Lower lobe of right lung (tissue), 2 donors: ENCODE measurements around the gene SASH1. TPM values are rescaled to one million over a fixed set of nuclear protein-coding genes. Genes with fewer than 3 reads are reported as not detected.
"Not testable (repeated sequence)": the region's sequence is repeated elsewhere in the genome, so short reads cannot be mapped to it uniquely, and the experiment has no call there.

Experiments
- ATAC-seq, 2 donors: fragments of 200-7000 bp; cut with Tn5 transposase; one replicate each; pipeline ENCODE4 v1.9.1; 2020 to 2022; ENCODE audit warnings: mild to moderate bottlenecking in 2 of 2, moderate library complexity in 2 of 2
- DNase-seq: peaks from one replicate; pipeline ENCODE4 v3.0.0-alpha.2; 2020
- H3K27ac ChIP-seq: fragments of 200-600 bp; one replicate; pipeline ENCODE4 v1.8.0; 2022
- H3K27me3 ChIP-seq: fragments of 200-600 bp; one replicate; pipeline ENCODE4 v1.8.0; 2022; ENCODE audit warnings: low read depth
- H3K36me3 ChIP-seq: fragments of 200-600 bp; one replicate; pipeline ENCODE4 v1.8.0; 2022; ENCODE audit warnings: mild to moderate bottlenecking
- H3K4me1 ChIP-seq: fragments of 200-600 bp; one replicate; pipeline ENCODE4 v1.8.0; 2022
- H3K4me3 ChIP-seq: fragments of 200-600 bp; one replicate; pipeline ENCODE4 v1.8.0; 2022; ENCODE audit warnings: mild to moderate bottlenecking
- H3K9me3 ChIP-seq: fragments of 200-600 bp; one replicate; pipeline ENCODE4 v1.8.0; 2022
- intact Hi-C: fragments of 100-400 bp; cut with DNase I; formaldehyde crosslinking; loops from one replicate; pipeline ENCODE4 v1.11.0; 2022
- total RNA-seq: library from RNA; stranded (reverse); fragmentation: NEBNext Ultra II Directional; extraction: Animal tissue kit (Norgen Biotek cat#: 25700); gene quantifications from one replicate; pipeline ENCODE4 v1.2.1, GENCODE V29; 2021
- TF ChIP-seq, protein P1 (sequence below): fragments of 200-600 bp; IDR thresholded peaks from one replicate; pipeline ENCODE4 v1.8.0; 2022; ENCODE audit warnings: antibody characterized with exemption, mild to moderate bottlenecking
- donor health status: DM: no; HTN: yes; CAD: no; lungs with severe emphysema.

SASH1 gene
- total RNA-seq, 1 donor from 2014 or later = 103 TPM

DNA sequence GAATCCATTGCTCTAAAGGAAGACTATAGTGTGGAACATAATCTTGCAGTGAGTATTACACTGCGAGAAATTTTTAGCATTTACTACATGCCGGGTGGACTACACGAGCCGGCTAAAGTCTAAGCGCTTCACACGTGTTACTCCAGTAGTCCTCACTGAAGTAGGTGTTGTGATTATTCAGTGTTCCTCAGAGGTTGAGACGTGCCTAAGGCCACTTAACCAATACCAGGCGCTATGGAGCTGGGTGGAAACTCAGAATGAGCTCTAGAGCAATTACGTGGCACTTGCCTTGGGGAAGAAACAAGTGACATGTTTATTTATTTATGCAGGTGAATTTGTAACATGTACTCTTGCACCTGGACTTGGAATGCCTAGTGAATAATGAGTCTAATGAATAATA is 46.4 kb downstream of the SASH1 start:
- H3K4me3 ChIP-seq = no peak overlapping the region
- no peaks in the 10 kb centered on the region for H3K27me3 ChIP-seq
- TF ChIP-seq, protein P1, sequence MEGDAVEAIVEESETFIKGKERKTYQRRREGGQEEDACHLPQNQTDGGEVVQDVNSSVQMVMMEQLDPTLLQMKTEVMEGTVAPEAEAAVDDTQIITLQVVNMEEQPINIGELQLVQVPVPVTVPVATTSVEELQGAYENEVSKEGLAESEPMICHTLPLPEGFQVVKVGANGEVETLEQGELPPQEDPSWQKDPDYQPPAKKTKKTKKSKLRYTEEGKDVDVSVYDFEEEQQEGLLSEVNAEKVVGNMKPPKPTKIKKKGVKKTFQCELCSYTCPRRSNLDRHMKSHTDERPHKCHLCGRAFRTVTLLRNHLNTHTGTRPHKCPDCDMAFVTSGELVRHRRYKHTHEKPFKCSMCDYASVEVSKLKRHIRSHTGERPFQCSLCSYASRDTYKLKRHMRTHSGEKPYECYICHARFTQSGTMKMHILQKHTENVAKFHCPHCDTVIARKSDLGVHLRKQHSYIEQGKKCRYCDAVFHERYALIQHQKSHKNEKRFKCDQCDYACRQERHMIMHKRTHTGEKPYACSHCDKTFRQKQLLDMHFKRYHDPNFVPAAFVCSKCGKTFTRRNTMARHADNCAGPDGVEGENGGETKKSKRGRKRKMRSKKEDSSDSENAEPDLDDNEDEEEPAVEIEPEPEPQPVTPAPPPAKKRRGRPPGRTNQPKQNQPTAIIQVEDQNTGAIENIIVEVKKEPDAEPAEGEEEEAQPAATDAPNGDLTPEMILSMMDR = no peak
- intact Hi-C loops = no loop called here
- H3K36me3 ChIP-seq = peaks cover 13% of the 10 kb centered on the region
- DNase-seq = no peak
- peaks cover 62% of the 10 kb centered on the region for H3K4me1 ChIP-seq
- peak; percentile 94 for ATAC-seq
- no peaks in the 10 kb centered on the region for H3K9me3 ChIP-seq
- H3K27ac ChIP-seq = peak overlapping the region; percentile 28

DNA sequence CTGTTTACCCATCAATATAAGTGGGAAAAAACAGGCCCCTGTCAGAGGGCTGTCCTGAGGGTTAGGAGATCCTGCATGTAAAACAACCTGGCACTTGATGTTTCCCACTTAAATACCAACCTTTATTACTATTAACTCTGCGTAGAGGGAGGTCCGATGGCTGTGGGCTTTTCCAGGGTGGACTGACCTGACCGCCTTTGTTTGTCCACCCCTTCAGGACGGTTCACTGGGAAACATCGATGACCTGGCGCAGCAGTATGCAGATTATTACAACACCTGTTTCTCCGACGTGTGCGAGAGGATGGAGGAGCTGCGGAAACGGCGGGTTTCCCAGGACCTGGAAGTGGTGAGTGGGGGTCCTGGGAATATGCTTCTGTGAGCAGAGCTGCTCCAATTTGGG is 47.3 kb downstream of the SASH1 start:
- H3K4me1 ChIP-seq = peaks cover 69% of the 10 kb centered on the region
- no peak overlapping the region for H3K27ac ChIP-seq
- no peaks in the 10 kb centered on the region for H3K27me3 ChIP-seq
- H3K4me3 ChIP-seq = no peak overlapping the region
- intact Hi-C loops = no loop called here
- peaks cover 13% of the 10 kb centered on the region for H3K36me3 ChIP-seq
- TF ChIP-seq, protein P1 = no peak
- ATAC-seq (peak; percentile 8 to 52), DNase-seq (no peak)
- H3K9me3 ChIP-seq = no peaks in the 10 kb centered on the region

DNA sequence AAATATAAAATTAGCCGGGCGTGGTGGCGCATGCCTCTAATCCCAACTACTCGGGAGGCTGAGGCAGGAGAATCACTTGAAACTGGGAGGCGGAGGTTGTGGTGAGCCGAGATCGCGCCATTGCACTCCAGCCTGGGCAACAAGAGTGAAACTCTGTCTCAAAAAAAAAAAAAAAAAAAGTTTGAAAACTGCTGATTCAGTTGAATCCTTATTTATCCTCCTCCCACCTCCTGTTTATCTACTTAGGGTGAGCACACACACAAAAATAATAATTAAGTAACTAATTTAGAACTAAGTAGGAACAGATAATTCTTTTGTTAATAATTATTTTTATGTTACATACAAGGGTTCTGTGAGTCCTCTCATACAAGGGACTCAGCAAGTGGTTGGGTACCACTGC is 49.5 kb downstream of the SASH1 start:
- intact Hi-C loops = not testable (repeated sequence)

DNA sequence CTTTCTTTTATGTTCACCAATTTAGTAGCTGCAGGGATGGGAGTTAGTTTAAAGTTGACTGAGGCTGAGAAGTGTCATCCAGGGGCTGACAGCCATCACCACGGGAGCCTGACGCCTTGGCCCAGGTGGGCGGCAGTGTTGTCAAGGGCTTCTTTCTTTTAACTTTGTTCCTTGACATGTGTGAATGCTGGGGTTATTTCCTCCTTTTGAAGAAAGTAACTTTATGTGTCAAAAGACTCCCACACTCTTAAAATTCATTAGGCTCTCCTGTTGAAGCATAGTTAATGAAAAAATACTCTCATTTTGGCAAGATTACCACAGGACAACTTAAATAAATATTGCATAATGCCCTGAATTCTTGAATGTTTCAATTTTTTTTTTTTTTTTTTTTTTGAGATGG is 50.0 kb downstream of the SASH1 start:
- intact Hi-C loops = no loop called here
- Histone ChIP-seq H3K27ac (no peak overlapping the region), H3K9me3 (no peaks in the 10 kb centered on the region), H3K36me3 (peaks cover 13% of the 10 kb centered on the region), H3K27me3 (no peaks in the 10 kb centered on the region), H3K4me1 (peaks cover 65% of the 10 kb centered on the region), H3K4me3 (no peak overlapping the region)
- TF ChIP-seq, protein P1 = no peak
- peak in 1 of 2 donors; percentile 17 for ATAC-seq
- no peak for DNase-seq

More for the DNA sequence above, 49.5 kb downstream of the SASH1 start:
- H3K27me3 ChIP-seq, H3K9me3 ChIP-seq, H3K27ac ChIP-seq, DNase-seq, ATAC-seq, H3K4me3 ChIP-seq: not testable (repeated sequence)
- Histone ChIP-seq H3K36me3 (peaks cover 13% of the 10 kb centered on the region), H3K4me1 (peaks cover 65% of the 10 kb centered on the region)

DNA sequence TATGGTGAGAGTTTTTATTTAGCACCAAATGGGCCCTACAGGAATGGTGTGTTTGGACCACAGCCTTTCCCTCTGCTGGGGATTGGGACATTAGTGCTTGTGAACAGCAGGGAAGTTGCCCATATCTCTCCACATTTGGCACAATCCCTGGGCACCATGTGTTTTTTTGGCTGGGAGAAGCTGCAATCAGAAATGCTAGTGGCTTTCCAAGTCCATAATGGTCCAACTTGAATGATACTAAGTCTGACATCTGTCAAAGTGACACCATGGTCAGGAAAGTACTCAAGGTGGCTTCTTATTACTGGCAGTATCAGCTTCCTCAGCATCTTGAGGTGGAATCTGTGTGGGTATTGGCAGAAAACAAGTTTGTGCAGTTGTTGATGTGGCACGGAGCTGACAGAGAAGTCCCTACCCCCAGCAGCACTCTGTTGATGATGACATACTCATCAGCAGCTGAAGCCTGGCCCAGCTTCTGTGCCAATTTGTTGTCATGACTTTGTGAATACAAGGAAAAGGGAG is 53.0 kb downstream of the SASH1 start:
- TF ChIP-seq, protein P1 = no peak
- Histone ChIP-seq H3K36me3 (peaks cover 7% of the 10 kb centered on the region), H3K4me1 (peaks cover 57% of the 10 kb centered on the region), H3K9me3 (no peaks in the 10 kb centered on the region), H3K27me3 (no peaks in the 10 kb centered on the region), H3K4me3 (no peak overlapping the region), H3K27ac (peak overlapping the region; percentile 22)
- intact Hi-C loops = no loop called here
- ATAC-seq = peak in 1 of 2 donors; percentile 27
- no peak for DNase-seq

DNA sequence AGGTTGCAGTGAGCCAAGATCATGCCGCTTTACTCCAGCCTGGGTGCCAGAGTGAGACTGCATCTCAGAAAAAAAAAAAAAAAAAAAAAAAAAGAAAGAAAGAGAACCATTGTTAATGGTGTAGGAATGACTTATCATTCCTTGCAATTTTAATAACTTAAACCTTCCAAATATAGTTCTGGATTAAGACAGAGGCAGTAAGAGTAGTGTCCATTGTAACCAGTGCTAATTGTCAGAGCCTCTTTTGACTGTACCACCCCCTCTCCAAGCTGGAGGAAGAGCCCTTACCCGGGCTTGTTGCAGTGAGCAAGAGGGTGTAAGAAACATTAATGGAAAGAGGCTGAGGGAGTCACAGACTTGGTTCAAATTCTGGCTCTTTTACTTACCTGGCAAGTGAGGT is 53.8 kb downstream of the SASH1 start:
- Histone ChIP-seq H3K36me3 (no peaks in the 10 kb centered on the region), H3K9me3 (no peaks in the 10 kb centered on the region), H3K27me3 (no peaks in the 10 kb centered on the region), H3K4me3 (no peak overlapping the region), H3K27ac (peak overlapping the region; percentile 22), H3K4me1 (peaks cover 60% of the 10 kb centered on the region)
- intact Hi-C loops = no loop called here
- ATAC-seq (no peak), DNase-seq (no peak)
- TF ChIP-seq, protein P1 = no peak
